Psoas muscle (tissue), 8 donors: ENCODE data around the gene EEPD1. TPM values are rescaled to one million over a fixed set of nuclear protein-coding genes. Genes with fewer than 3 reads are reported as not detected.
"Not testable (repeated sequence)": the region's sequence is repeated elsewhere in the genome, so short reads cannot be mapped to it uniquely, and the experiment has no call there.

Experiments
- ATAC-seq, 4 donors: fragments of 200-7000 bp; cut with Tn5 transposase; one replicate each; pipeline ENCODE4 v1.9.1; 2020; ENCODE audit warnings: moderate library complexity in 3 of 4, mild to moderate bottlenecking in 2 of 4
- DNase-seq, 2 donors: peaks; one replicate each; pipeline ENCODE4 v3.0.0-alpha.2; 2020
- H3K27ac ChIP-seq: fragments of 200-600 bp; one replicate; pipeline ENCODE4 v1.8.0; 2022
- H3K27me3 ChIP-seq, 3 donors: fragments of 200-600 bp in 1 of 3; one replicate each; pipeline versions ENCODE4 v1.6.1 to v1.8.0; 2013 to 2022; ENCODE audit warnings: low read length in 2 of 3, mild to moderate bottlenecking in 2 of 3, moderate library complexity in 1 of 3; ENCODE audit not compliant: insufficient read depth in 3 of 3
- H3K36me3 ChIP-seq, 2 donors: fragments of 200-600 bp in 1 of 2; one replicate each; pipeline versions ENCODE4 v1.6.1 to v1.8.0; 2013 to 2022; ENCODE audit warnings: low read depth in 1 of 2, mild to moderate bottlenecking in 1 of 2, moderate library complexity in 1 of 2; ENCODE audit not compliant: insufficient read depth in 1 of 2
- H3K4me1 ChIP-seq: fragments of 200-600 bp; one replicate; pipeline ENCODE4 v1.8.0; 2022
- H3K4me3 ChIP-seq: fragments of 200-600 bp; one replicate; pipeline ENCODE4 v1.8.0; 2022; ENCODE audit warnings: mild to moderate bottlenecking
- H3K9me3 ChIP-seq: fragments of 200-600 bp; one replicate; pipeline ENCODE4 v1.8.0; 2022
- WGBS, 3 donors: extraction: QIAGEN DNeasy Blood & Tissue Kit; methylation state at CpG; one replicate each; pipeline versions ENCODE4 v1.1.6 to v1.1.7; 2013; 5-methylcytosine and 5-hydroxymethylcytosine counted together
- intact Hi-C, 2 donors: fragments of 100-400 bp; cut with DNase I; formaldehyde crosslinking; loops; one replicate each; pipeline versions ENCODE4 v1.11.0 to v1.14.2; 2022
- polyA plus RNA-seq, 3 donors: library from polyadenylated mRNA; stranded (reverse); fragments of 200-250 nt; gene quantifications; one replicate each; pipeline ENCODE4 v1.2.3, GENCODE V29; 2013
- total RNA-seq, 4 donors: library from RNA; stranded (reverse); fragmentation: NEBNext Ultra II Directional in 2 of 4; extraction: Animal tissue kit (Norgen Biotek cat#: 25700) in 2 of 4; gene quantifications; one replicate each; pipeline versions ENCODE4 v1.2.1 to v1.2.4, GENCODE V29; 2021 to 2023
- TF ChIP-seq, protein P1 (sequence below): fragments of 200-600 bp; IDR thresholded peaks from one replicate; pipeline ENCODE4 v1.8.0; 2022; ENCODE audit warnings: antibody characterized with exemption
- donor health status: healthy with polysubstance abuse.
- donor health status: DM: no; HTN: no; CAD: no; lungs with moderate emphysema.
- donor health status: Bipolar disorder and iron deficiency.
- donor health status: healthy.
- donor health status: DM: yes; HTN: yes; CAD: no.
- donor health status: DM: no; HTN: no; CAD: no.
- donor health status: DM: no; HTN: no; CAD: no.
- donor health status: DM: yes; HTN: yes; CAD: no.

The EEPD1 gene
- total and polyA plus RNA-seq, 7 donors: 7.3 to 61.2 (median 45.5) TPM

DNA sequence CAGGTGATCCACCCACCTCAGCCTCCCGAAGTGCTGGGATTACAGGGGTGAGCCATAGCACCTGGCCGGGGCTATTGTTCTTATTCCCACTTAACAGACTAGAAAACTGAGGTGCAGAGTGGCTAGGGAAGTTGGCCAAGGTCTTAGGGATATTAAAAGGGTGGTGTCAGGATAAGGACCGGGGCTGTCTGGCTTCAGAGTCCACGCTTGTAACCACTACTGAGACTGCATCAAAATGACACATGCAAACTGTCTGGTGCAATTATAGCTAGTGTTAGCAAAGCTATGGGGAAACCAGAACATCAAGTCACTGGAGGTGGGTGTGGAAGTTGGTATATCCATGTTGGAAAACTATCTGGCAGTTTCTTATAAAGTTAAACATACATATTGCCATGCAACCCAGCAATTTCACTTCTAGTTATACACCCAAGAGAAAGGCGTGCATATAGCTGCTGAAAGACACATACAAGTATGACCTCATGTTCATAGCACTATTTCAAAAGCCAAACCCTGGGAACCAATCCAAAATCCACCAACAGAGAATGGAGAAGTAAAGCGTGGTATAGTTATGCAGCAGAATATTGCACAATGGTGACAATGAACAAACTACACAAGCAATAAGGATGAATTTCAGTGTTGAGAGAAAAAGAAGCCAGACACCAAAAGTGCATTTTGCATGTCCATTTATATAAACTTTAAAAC, 33.9 kb upstream of the EEPD1 start:
- Histone ChIP-seq H3K4me1 (peaks cover 36% of the 10 kb centered on the region), H3K27ac (no peak overlapping the region), H3K36me3 (no peaks in the 10 kb centered on the region), H3K4me3 (no peak overlapping the region), H3K27me3 (no peaks in the 10 kb centered on the region), H3K9me3 (no peaks in the 10 kb centered on the region)
- peak; percentile 44 to 54 (median 46) for ATAC-seq
- DNase-seq: no peak
- intact Hi-C loops: loop anchor here in 1 of 2 donors (5.0 kb wide), 1 partner anchor 72 kb away; no protein-coding TSS in a partner anchor
- WGBS, 3 donors: 54 to 66% (median 55%) methylated on average over 6 of the region's 6 CpGs
- TF ChIP-seq, protein P1, sequence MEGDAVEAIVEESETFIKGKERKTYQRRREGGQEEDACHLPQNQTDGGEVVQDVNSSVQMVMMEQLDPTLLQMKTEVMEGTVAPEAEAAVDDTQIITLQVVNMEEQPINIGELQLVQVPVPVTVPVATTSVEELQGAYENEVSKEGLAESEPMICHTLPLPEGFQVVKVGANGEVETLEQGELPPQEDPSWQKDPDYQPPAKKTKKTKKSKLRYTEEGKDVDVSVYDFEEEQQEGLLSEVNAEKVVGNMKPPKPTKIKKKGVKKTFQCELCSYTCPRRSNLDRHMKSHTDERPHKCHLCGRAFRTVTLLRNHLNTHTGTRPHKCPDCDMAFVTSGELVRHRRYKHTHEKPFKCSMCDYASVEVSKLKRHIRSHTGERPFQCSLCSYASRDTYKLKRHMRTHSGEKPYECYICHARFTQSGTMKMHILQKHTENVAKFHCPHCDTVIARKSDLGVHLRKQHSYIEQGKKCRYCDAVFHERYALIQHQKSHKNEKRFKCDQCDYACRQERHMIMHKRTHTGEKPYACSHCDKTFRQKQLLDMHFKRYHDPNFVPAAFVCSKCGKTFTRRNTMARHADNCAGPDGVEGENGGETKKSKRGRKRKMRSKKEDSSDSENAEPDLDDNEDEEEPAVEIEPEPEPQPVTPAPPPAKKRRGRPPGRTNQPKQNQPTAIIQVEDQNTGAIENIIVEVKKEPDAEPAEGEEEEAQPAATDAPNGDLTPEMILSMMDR: no peak

DNA sequence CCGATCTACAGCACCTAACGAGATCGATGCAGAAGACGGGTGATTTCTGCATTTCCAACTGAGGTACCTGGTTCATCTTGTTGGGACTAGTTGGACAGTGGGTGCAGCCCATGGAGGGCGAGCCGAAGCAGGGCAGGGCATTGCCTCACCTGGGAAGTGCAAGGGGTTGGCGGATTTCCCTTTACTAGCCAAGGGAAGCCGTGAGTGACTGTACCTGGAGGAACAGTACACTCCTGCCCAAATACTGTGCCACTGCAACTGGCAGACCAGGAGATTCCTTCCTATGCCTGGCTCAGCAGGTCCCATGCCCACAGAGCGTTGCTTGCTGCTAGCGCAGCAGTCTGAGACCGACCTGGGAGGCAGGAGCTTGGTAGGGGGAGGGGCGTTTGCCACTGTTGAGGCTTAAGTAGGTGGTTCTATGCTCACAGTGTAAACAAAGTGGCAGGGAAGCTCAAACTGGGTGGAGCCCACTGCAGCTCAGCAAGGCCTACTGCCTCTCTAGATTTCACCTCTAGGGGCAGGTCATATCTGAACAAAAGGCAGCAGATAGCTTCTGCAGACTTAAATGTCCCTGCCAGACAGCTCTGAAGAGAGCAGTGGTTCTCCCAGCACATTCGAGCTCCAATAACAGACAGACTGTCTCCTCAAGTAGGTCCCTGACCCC, 32.9 kb upstream of the EEPD1 start:
- not testable (repeated sequence) for H3K27me3 ChIP-seq, ATAC-seq, H3K4me3 ChIP-seq, H3K36me3 ChIP-seq, H3K27ac ChIP-seq, DNase-seq, H3K9me3 ChIP-seq
- WGBS, 3 donors: 82 to 92% (median 89%) methylated on average over 13 of the region's 13 CpGs
- peaks cover 35% of the 10 kb centered on the region for H3K4me1 ChIP-seq
- intact Hi-C loops: loop anchor here in 1 of 2 donors (5.0 kb wide), 1 partner anchor 73 kb away; no protein-coding TSS in a partner anchor

DNA sequence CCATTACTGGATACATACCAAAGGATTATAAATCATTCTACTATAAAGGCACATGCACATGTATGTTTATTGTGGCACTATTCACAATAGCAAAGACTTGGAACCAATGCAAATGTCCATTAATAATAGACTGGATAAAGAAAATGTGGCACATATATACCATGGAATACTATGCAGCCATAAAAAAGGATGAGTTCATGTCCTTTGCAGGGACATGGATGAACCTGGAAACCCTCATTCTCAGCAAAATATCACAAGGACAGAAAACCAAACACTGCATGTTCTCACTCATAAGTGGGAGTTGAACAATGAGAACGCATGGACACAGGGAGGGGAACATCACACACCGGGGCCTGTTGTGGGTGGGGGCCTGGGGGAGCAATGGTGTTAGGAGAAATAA, 27.4 kb upstream of the EEPD1 start:
- intact Hi-C loops, H3K27ac ChIP-seq, H3K9me3 ChIP-seq, H3K4me3 ChIP-seq, H3K27me3 ChIP-seq, ATAC-seq, H3K36me3 ChIP-seq, DNase-seq: not testable (repeated sequence)
- 93 to 97% (median 97%) methylated on average over 2 of the region's 2 CpGs for WGBS, 3 donors
- peaks cover 34% of the 10 kb centered on the region for H3K4me1 ChIP-seq

DNA sequence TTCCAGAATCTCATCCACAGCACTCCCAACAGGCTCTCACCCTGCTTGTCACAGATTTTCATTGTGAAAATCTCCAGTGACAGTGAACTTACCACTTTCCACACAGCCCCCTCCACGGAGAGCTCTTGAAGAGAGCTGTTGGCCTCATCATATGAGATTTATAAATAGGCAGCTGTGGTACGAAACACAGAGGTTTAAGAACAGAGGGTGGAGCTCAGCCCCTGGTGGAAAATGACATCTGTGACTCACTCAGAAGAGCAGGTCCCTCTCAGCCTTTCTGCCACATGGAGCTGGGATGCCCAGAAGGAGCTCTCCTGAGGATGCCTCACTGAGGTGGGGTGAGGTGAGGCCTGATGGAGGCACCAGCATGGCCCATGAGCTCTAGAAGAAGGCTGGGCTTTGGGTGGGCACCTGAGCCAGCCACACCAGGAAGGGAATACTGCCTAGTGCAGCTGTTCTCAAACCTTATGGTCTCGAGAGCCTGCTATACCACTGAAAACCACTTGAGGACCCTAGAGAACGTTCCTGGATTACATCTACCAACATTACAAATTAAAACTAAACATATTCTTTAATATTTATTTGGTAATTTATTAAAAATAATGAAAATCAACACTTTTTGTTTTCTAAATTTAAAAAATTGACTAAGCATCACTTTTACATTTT, 25.8 kb upstream of the EEPD1 start:
- H3K36me3 ChIP-seq: no peaks in the 10 kb centered on the region
- DNase-seq (peak in 1 of 2 donors; percentile 58), ATAC-seq (peak; percentile 19 to 64 (median 56))
- H3K9me3 ChIP-seq: no peaks in the 10 kb centered on the region
- 54 to 69% (median 60%) methylated on average over 4 of the region's 4 CpGs for WGBS, 3 donors
- H3K27me3 ChIP-seq: no peaks in the 10 kb centered on the region
- TF ChIP-seq, protein P1: peak; percentile 50
- intact Hi-C loops: loop anchor here in 1 of 2 donors (1.0 kb wide), 1 partner anchor 164 kb away; no protein-coding TSS in a partner anchor
- peaks cover 49% of the 10 kb centered on the region for H3K4me1 ChIP-seq
- peak overlapping the region; percentile 95 for H3K27ac ChIP-seq
- H3K4me3 ChIP-seq: no peak overlapping the region

DNA sequence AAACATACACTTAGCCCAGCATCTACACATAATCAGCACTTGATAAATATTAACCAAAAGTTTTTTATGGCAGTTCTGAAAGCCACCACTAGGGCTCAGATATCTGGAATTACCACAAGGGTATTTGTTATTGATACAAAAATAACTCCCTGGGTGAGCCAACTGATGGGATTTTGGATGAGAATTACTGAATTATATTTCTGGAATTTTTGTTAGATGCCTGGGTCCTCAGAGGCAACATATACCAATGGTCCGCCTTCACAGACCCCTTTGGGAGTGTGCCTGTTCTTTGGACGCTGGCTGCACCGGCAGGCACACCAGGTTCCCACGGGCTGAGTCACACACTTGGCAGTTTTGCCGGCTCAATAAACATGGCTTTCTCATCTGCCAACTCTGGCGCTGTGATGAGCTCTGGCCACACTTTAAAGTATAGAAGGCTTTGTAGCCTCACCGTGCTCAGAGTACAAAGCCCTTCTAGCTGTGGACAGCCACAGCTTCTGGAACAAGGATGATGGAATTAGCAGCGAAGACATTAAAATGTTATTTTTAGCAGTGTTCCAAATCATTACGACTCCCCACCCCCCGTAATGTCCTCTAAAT, 24.5 kb upstream of the EEPD1 start:
- Histone ChIP-seq H3K4me1 (peaks cover 51% of the 10 kb centered on the region), H3K27ac (peak overlapping the region; percentile 95), H3K36me3 (no peaks in the 10 kb centered on the region), H3K4me3 (peak overlapping the region; percentile 28), H3K9me3 (no peaks in the 10 kb centered on the region), H3K27me3 (no peaks in the 10 kb centered on the region)
- TF ChIP-seq, protein P1: peak; percentile 88
- DNase-seq (peak; percentile 86 to 93), ATAC-seq (peak; percentile 80 to 88 (median 83))
- 7 to 10% (median 7%) methylated on average over 10 of the region's 10 CpGs for WGBS, 3 donors
- intact Hi-C loops: no loop called here
